Left lung (tissue), 10 donors: Measurements from ENCODE around the gene OSTC. TPM values are rescaled to one million over a fixed set of nuclear protein-coding genes. Genes with fewer than 3 reads are reported as not detected.

Source experiments
- ATAC-seq: fragments of 200-7000 bp; cut with Tn5 transposase; one replicate; pipeline ENCODE4 v1.9.1; 2020; ENCODE audit warnings: moderate library complexity
- DNase-seq, 4 donors: peaks; one replicate each; pipeline ENCODE4 v3.0.0-alpha.2; 2013 to 2020
- H3K27ac ChIP-seq, 2 donors: fragments of 200-600 bp; sonication (generic) in 1 of 2; one replicate each; pipeline versions ENCODE4 v1.5.0 to v1.8.0; 2020 to 2021
- H3K27me3 ChIP-seq, 2 donors: fragments of 200-600 bp; sonication (generic) in 1 of 2; one replicate each; pipeline versions ENCODE4 v1.5.0 to v1.8.0; 2020 to 2021
- H3K36me3 ChIP-seq, 2 donors: fragments of 200-600 bp; sonication (generic) in 1 of 2; one replicate each; pipeline versions ENCODE4 v1.5.0 to v1.8.0; 2020 to 2021
- H3K4me1 ChIP-seq, 2 donors: fragments of 200-600 bp; one replicate each; pipeline ENCODE4 v1.8.0; 2021
- H3K4me3 ChIP-seq, 2 donors: fragments of 200-600 bp; sonication (generic) in 1 of 2; one replicate each; pipeline versions ENCODE4 v1.5.0 to v1.8.0; 2020 to 2021; ENCODE audit warnings: mild to moderate bottlenecking in 1 of 2
- H3K9me3 ChIP-seq, 2 donors: fragments of 200-600 bp; sonication (generic) in 1 of 2; one replicate each; pipeline versions ENCODE4 v1.5.0 to v1.8.0; 2020 to 2021
- CTCF ChIP-seq, 2 donors: fragments of 200-600 bp; sonication (generic) in 1 of 2; IDR thresholded peaks; one replicate each; pipeline versions ENCODE4 v1.5.0 to v1.8.0; 2021; ENCODE audit warnings: antibody characterized with exemption in 2 of 2
- intact Hi-C, 2 donors: fragments of 100-400 bp; cut with DNase I; formaldehyde crosslinking; loops; one replicate each; pipeline versions ENCODE4 v1.11.2 to v1.14.2; 2022
- polyA plus RNA-seq, 6 donors: library from polyadenylated mRNA; unstranded; fragments of 120-200 nt; gene quantifications; one replicate each; pipeline ENCODE4 v1.2.1, GENCODE V29; 2013; ENCODE audit not compliant: insufficient read length in 6 of 6
- total RNA-seq, 2 donors: library from RNA; stranded (reverse); fragmentation: NEBNext Ultra II Directional; extraction: Animal tissue kit (Norgen Biotek cat#: 25700); gene quantifications; one replicate each; pipeline ENCODE4 v1.2.1, GENCODE V29; 2021
- donor health status: DM: no; HTN: yes; CAD: no.
- donor health status: DM: no; HTN: no; CAD: no.

Gene OSTC
- total and polyA plus RNA-seq, 8 donors: 133 to 280 (median 251) TPM

- intact Hi-C loops: no loop called here
- Histone ChIP-seq H3K4me1 (no peaks in the 10 kb centered on the region), H3K27ac (no peak overlapping the region), H3K4me3 (no peak overlapping the region), H3K27me3 (no peaks in the 10 kb centered on the region), H3K36me3 (no peaks in the 10 kb centered on the region), H3K9me3 (no peaks in the 10 kb centered on the region)
- no peak for ATAC-seq
- no peak for DNase-seq
- TF ChIP-seq CTCF (IDR thresholded peaks at IDR 0.05): no peak
Measured at GRCh38 chr4:108690738-108691137, 40.3 kb downstream of the OSTC start.

GRCh38 chr4:108693211-108693610 lies 42.8 kb downstream of the OSTC start:
- ATAC-seq: no peak
- intact Hi-C loops: no loop called here
- TF ChIP-seq CTCF (IDR thresholded peaks at IDR 0.05): no peak

GRCh38 chr4:108693819-108694218 lies 43.4 kb downstream of the OSTC start:
- no peaks in the 10 kb centered on the region for H3K9me3 ChIP-seq
- no peak for DNase-seq
- TF ChIP-seq CTCF (IDR thresholded peaks at IDR 0.05): no peak
- H3K27me3 ChIP-seq: no peaks in the 10 kb centered on the region
- no peaks in the 10 kb centered on the region for H3K36me3 ChIP-seq
- H3K4me1 ChIP-seq: no peaks in the 10 kb centered on the region
- no peak for ATAC-seq
- H3K4me3 ChIP-seq: no peak overlapping the region
- no peak overlapping the region for H3K27ac ChIP-seq
- intact Hi-C loops: no loop called here

More at GRCh38 chr4:108693211-108693610, 42.8 kb downstream of the OSTC start:
- DNase-seq: no peak
- Histone ChIP-seq H3K36me3 (no peaks in the 10 kb centered on the region), H3K4me3 (no peak overlapping the region), H3K4me1 (no peaks in the 10 kb centered on the region), H3K9me3 (no peaks in the 10 kb centered on the region), H3K27ac (no peak overlapping the region), H3K27me3 (no peaks in the 10 kb centered on the region)

GRCh38 chr4:108694423-108694822 lies 44.0 kb downstream of the OSTC start:
- H3K36me3 ChIP-seq: no peaks in the 10 kb centered on the region
- ATAC-seq: no peak
- no peak for TF ChIP-seq CTCF (IDR thresholded peaks at IDR 0.05)
- no peak overlapping the region for H3K27ac ChIP-seq
- H3K4me3 ChIP-seq: no peak overlapping the region
- DNase-seq: no peak
- H3K4me1 ChIP-seq: no peaks in the 10 kb centered on the region
- intact Hi-C loops: no loop called here
- H3K27me3 ChIP-seq: no peaks in the 10 kb centered on the region
- no peaks in the 10 kb centered on the region for H3K9me3 ChIP-seq

- Histone ChIP-seq H3K27ac (no peak overlapping the region), H3K27me3 (no peaks in the 10 kb centered on the region), H3K4me1 (no peaks in the 10 kb centered on the region), H3K36me3 (no peaks in the 10 kb centered on the region), H3K9me3 (no peaks in the 10 kb centered on the region), H3K4me3 (no peak overlapping the region)
- TF ChIP-seq CTCF (IDR thresholded peaks at IDR 0.05): no peak
- intact Hi-C loops: no loop called here
- ATAC-seq (no peak), DNase-seq (no peak)
Measured at GRCh38 chr4:108695062-108695461, 44.7 kb downstream of the OSTC start.
